Measurements from ENCODE around the gene MOV10. TPM values are rescaled to one million over a fixed set of nuclear protein-coding genes. Genes with fewer than 3 reads are reported as not detected.

The MOV10 gene
- total and polyA plus RNA-seq, 9 of the 15 experiments (the other 6 are each of a cell fraction or from before 2014, with no cell fraction given) = 16.7 to 105 (median 49.5) TPM

- Histone ChIP-seq H3K27ac (ENCODE audit: extremely low read depth, low read depth, low read length) (peak overlapping the region; percentile 97), H3K4me3 (no peak overlapping the region; the same call in 1 of the 2 replicates), H3K79me2 (ENCODE audit: control insufficient read depth, insufficient read depth, low read length) (peaks cover 48% of the 10 kb centered on the region), H3K27me3 (ENCODE audit: control insufficient read depth in 2 of 2, insufficient read depth in 2 of 2, low read length in 2 of 2) (no peaks in the 10 kb centered on the region), H3K36me3 (ENCODE audit: control insufficient read depth, insufficient read depth, low read length) (peaks cover 87% of the 10 kb centered on the region), H4K20me1 (replicated peaks; ENCODE audit: control insufficient read depth, insufficient read depth, low read length) (no peaks in the 10 kb centered on the region), H3K4me2 (ENCODE audit: insufficient read depth, low read length) (peak overlapping the region; percentile 73), H3K9ac (ENCODE audit: insufficient read depth in 1 of 2, low read depth in 2 of 2, low read length in 2 of 2) (peak overlapping the region; percentile 82 to 88; a peak in 3 of 4 replicates), H3K9me3 (replicated peaks; ENCODE audit: control insufficient read depth, insufficient read depth, low read depth, low read length) (no peaks in the 10 kb centered on the region), H3K4me1 (replicated peaks in 1 of 2; ENCODE audit: control insufficient read depth in 2 of 2, insufficient read depth in 2 of 2, low read length in 2 of 2) (peaks cover 81 to 83% of the 10 kb centered on the region in 2 experiments), H2AFZ (ENCODE audit: low read depth, low read length) (no peak overlapping the region), H3K9me1 (ENCODE audit: control insufficient read depth, insufficient read depth, low read length) (no peaks in the 10 kb centered on the region)
- ChIA-PET CTCF (ENCODE audit: low intra/inter-chr PET ratio) (no interaction called here), POLR2A (interaction anchor here (0.9 to 8.7 kb wide), 12 partner anchors 8 to 70 kb away, joined by 3 to 104 read pairs (median 9); partner anchors contain the start of genes MOV10 and PPM1J)
- intact Hi-C loops (cut with micrococcal nuclease) = loop anchor here (10.0 kb wide), 1 partner anchor 235 kb away; no protein-coding TSS in a partner anchor
- DNase-seq (ENCODE audit: extremely low read depth in 1 of 4, low spot score in 3 of 4) (peak in 1 of 4 experiments; percentile 21), ATAC-seq (no peak), FAIRE-seq (no peak)
- BruUV-seq (replicated peaks) = no TSS peak
- WGBS (ENCODE audit: insufficient coverage, low coverage, missing lambda C conversion rate) = 63% methylated on average over 13 of the region's 13 CpGs
- in situ Hi-C loops (cut with MboI) = no loop called here
- TF ChIP-seq ZNF707 (CRISPR knock-in tag; conservative IDR thresholded peaks at IDR 0.05) = peak; percentile 9; the same call in 1 of the 2 replicates
- TF ChIP-seq ZKSCAN8 (CRISPR knock-in tag; IDR thresholded peaks at IDR 0.05) = peak; percentile 24; the same call in 1 of the 2 replicates
- TF ChIP-seq FOXK1 (CRISPR knock-in tag; IDR thresholded peaks at IDR 0.05; ENCODE audit: borderline replicate concordance) = peak; percentile 56; the same call in 1 of the 2 replicates
- 0 out of 4 replicates have a peak, but pooled peaks of 1 of the 2 experiments have one; percentile 11 for TF ChIP-seq TRIM24 (IDR thresholded peaks at IDR 0.05)
- 0 out of 2 replicates have a peak, but pooled peaks have one; percentile 7 for TF ChIP-seq CUX1 (CRISPR knock-in tag; IDR thresholded peaks at IDR 0.05)
- 0 out of 2 replicates have a peak, but pooled peaks have one; percentile 53 for TF ChIP-seq DDX20 (tag; IDR thresholded peaks at IDR 0.05; ENCODE audit: low read depth)
- no peak for TF ChIP-seq ZNF165 (CRISPR knock-in tag; IDR thresholded peaks at IDR 0.05; ENCODE audit: borderline replicate concordance)
- peak in 1 of 2 experiments; percentile 24; a peak in 1 of 4 replicates for TF ChIP-seq MLLT1 (IDR thresholded peaks at IDR 0.05)
- TF ChIP-seq UBTF (IDR thresholded peaks at IDR 0.05; ENCODE audit: borderline replicate concordance in 1 of 2, low read depth in 2 of 2, low read length in 2 of 2) = 0 out of 4 replicates have a peak, but pooled peaks of 1 of the 2 experiments have one; percentile 25
- 0 out of 2 replicates have a peak, but pooled peaks have one; percentile 36 for TF ChIP-seq ILK (tag; IDR thresholded peaks at IDR 0.05; ENCODE audit: borderline replicate concordance, low read depth)
Measured at GRCh38 chr1:112699425-112700144, 25.1 kb downstream of the MOV10 start.
